Epithelial cell of proximal tubule (primary cell): Measurements from ENCODE around the gene IL27RA. TPM values are rescaled to one million over a fixed set of nuclear protein-coding genes. Genes with fewer than 3 reads are reported as not detected.

Experiments used
- DNase-seq: peaks from one replicate; pipeline ENCODE4 v3.0.0-alpha.2; 2011; ENCODE audit warnings: low read depth
- H3K4me3 ChIP-seq: 2 replicates; pipeline ENCODE4 v1.5.1; 2011; ENCODE audit warnings: low read depth, mild to moderate bottlenecking, low read length
- total RNA-seq: library from RNA; depleted of rRNA; stranded (reverse); fragments of >200 nt; gene quantifications from 2 replicates; pipeline ENCODE4 v1.2.3, GENCODE V29; 2015
- TF ChIP-seq, protein P1 (sequence below): conservative IDR thresholded peaks from 2 replicates; pipeline ENCODE4 v1.5.1; 2012; ENCODE audit warnings: low read depth, mild to moderate bottlenecking, low read length

Gene IL27RA
- total RNA-seq, 1 donor from 2014 or later: 10.1 TPM

DNA sequence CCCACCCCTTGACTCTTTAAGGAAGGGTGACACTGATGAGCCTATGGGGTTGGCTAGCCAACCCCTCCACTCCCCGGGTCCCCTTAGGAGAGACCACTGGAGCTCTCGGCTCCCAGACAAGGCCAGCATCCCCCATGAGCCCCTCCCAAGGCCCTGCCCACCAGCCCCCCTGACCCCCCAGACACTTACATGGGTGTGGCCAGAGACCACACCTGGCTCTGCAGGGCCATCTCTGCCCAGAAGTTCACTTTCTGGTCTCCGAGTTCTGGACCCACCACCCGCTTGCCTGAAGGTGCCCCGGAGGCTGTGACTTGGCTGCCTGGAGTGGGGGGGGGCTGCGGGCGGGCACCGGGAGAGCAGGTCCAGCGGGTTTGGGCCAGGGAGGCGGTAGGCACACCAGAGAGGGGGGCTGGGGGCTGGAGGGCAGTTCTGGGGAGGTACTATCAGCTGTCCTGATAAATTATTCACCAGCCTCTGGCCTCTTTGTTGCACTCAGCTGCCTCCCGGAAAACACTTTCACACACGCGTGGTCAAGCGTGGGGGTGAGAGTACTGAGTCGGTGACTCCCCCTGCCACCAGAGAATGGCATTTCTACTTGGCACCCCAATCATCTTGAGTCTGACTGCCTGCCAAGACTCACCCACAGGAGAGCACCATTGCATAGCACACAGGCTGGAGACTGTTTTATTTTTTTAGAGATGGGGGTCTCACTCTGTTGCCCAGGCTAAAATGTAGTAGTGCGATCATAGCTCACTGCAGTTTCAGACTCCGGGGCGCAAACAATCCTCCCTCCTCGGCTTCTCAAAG is 30.4 kb downstream of the IL27RA start, which contains the start of gene PALM3:
PALM3 (minus strand) TSS at position 326 of the 807 bp plus-strand sequence; CDS start at position 230, 96 bp downstream.
- peak within 1 kb of the TSS; percentile 55 for H3K4me3 ChIP-seq
- TF ChIP-seq, protein P1, sequence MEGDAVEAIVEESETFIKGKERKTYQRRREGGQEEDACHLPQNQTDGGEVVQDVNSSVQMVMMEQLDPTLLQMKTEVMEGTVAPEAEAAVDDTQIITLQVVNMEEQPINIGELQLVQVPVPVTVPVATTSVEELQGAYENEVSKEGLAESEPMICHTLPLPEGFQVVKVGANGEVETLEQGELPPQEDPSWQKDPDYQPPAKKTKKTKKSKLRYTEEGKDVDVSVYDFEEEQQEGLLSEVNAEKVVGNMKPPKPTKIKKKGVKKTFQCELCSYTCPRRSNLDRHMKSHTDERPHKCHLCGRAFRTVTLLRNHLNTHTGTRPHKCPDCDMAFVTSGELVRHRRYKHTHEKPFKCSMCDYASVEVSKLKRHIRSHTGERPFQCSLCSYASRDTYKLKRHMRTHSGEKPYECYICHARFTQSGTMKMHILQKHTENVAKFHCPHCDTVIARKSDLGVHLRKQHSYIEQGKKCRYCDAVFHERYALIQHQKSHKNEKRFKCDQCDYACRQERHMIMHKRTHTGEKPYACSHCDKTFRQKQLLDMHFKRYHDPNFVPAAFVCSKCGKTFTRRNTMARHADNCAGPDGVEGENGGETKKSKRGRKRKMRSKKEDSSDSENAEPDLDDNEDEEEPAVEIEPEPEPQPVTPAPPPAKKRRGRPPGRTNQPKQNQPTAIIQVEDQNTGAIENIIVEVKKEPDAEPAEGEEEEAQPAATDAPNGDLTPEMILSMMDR: peak; percentile 28
- DNase-seq: peak; percentile 67

DNA sequence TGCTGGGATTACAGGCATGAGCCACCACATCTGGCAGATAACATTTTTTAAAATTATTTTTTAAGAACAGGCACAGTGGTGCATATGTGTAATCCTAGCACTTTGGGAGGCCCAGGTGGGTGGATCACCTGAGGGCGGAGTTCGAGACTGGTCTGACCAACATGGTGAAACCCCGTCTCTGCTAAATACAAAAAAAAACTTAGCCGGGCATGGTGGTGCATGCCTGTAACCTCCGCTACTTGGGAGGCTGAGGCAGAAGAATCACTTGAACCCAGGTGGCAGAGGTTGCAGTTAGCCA is 30.9 kb downstream of the IL27RA start:
- H3K4me3 ChIP-seq: no peak overlapping the region
- DNase-seq: no peak
- TF ChIP-seq, protein P1: no peak

DNA sequence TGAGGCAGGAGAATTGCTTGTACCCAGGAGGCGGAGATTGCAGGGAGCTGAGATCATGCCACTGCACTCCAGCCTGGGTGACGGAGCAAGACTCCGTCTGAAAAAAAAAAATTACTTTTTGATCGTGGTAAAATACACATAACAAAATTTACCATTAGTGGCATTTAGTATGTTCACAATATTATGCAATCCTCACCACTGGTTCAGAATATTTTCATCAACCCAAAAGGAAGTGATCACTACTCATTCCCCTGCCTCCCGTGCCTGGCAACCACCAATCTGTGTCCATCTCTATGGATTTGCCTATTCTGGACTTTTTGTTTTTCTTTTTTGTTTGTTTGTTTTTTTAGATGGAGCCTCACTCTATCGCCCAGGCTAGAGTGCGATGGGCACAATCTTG is 31.5 kb downstream of the IL27RA start:
- no peak overlapping the region for H3K4me3 ChIP-seq
- TF ChIP-seq, protein P1: no peak
- DNase-seq: no peak

DNA sequence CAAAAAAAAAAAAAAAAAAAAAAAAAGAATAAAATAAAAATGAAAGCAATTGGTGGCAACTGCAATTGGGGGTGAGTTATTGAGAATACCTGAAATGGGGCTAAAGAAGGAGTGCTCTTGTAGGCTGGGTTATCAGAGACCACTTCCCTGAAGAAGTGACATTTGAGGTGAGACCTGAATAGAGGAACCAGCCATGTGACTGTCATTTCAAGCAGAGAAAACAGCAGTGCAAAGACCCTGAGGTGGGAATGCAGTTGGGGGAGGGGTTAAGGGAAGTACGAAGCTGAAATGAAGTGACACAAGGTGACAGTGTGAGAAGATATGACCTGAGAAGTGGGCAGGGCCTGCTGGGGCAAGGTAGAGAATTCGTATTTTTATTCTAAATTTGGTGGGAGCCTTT is 34.6 kb downstream of the IL27RA start:
- TF ChIP-seq, protein P1: no peak
- no peak overlapping the region for H3K4me3 ChIP-seq
- no peak for DNase-seq

DNA sequence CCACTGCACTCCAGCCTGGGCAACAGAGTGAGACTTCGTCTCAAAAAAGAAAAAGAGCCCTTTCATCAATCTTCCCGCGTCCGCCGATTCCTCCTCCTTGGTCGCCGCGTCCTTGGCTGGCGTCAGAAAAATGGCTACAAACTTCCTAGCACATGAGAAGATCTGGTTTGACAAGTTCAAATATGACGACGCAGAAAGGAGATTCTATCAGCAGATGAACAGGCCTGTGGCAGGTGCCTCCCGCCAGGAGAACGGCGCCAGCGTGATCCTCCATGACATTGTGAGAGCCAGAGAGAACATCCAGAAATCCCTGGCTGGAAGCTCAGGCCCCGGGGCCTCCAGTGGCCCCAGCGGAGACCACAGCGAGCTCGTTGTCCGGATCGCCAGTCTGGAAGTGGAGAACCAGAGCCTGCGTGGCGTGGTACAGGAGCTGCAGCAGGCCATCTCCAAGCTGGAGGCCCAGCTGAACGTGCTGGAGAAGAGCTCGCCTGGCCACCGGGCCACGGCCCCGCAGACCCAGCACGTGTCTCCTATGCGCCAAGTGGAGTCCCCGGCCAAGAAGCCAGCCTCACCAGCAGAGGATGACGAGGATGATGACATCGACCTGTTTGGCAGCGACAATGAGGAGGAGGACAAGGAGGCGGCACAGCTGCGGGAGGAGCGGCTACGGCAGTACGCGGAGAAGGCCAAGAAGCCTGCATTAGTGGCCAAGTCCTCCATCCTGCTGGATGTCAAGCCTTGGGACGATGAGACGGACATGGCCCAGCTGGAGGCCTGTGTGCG is 38.9 kb downstream of the IL27RA start:
- TF ChIP-seq, protein P1: no peak
- no peak for DNase-seq

DNA sequence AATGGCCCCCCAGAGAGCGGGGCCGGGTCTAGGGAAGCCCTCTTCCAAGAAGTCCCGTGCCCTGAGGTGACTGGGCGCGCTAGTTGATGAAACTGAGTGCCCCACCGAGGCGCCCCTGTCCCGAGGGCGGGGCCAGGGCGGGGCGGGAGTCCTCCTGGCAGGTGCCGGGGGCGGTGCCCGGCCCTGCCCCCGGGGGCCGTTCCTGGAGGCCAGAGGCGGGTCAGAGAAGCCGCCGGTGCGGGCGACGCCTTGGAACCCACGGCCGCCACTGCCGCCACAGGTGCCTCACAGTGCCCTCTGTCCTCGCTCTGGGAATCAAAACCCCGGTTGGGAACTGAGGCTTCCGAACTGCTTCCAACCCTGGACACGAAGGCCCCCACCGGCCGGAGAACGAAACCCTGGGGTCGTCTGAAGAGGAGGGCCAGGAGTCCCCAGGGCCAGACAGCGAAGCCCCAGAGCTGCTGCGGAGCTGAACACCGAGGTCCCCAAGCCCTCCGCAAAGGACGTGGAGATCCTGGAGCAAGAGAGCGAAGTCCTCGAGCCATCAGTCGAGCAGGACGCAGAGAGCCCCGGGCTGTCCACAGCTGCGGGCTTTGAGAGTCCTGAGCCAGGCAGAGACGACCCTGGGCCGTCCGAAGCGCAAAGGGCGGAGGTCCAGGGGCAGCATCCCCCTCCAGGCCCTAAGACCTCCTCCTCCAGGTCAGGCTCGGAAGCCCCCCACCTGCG is 41.1 kb downstream of the IL27RA start, which contains the start of gene MISP3:
MISP3 (plus strand) TSS at position 252 of the 726 bp plus-strand sequence. CDS start 524 bp downstream, outside the sequence.
- no peak for DNase-seq
- peak within 1 kb of the TSS; percentile 85 for H3K4me3 ChIP-seq
- TF ChIP-seq, protein P1: no peak

More for the DNA sequence above, 38.9 kb downstream of the IL27RA start:
- no peak overlapping the region for H3K4me3 ChIP-seq
